H9 (cell line): ENCODE data around the gene RIMBP2. TPM values are rescaled to one million over a fixed set of nuclear protein-coding genes. Genes with fewer than 3 reads are reported as not detected.

Experiments used
- DNase-seq: peaks from one replicate; pipeline ENCODE4 v3.0.0-alpha.2; 2017
- H2AFZ ChIP-seq: one replicate; pipeline ENCODE4 v1.6.1; 2013; ENCODE audit warnings: mild to moderate bottlenecking, low read length, control low read depth, moderate library complexity
- H2AK5ac ChIP-seq: 2 replicates; pipeline ENCODE4 v1.6.1; 2013; ENCODE audit warnings: low read length, control low read depth, mixed read lengths; ENCODE audit not compliant: insufficient read length
- H2BK120ac ChIP-seq: one replicate; pipeline ENCODE4 v1.6.1; 2013; ENCODE audit warnings: low read depth, mild to moderate bottlenecking, low read length, control low read depth, inconsistent platforms; ENCODE audit not compliant: poor library complexity, severe bottlenecking
- H2BK12ac ChIP-seq: 2 replicates; pipeline ENCODE4 v1.6.1; 2013; ENCODE audit warnings: low read length, control low read depth, mixed read lengths, low read depth; ENCODE audit not compliant: insufficient read length
- H2BK15ac ChIP-seq: 2 replicates; pipeline ENCODE4 v1.6.1; 2013; ENCODE audit warnings: low read depth, low read length, control low read depth
- H2BK20ac ChIP-seq: one replicate; pipeline ENCODE4 v1.6.1; 2013; ENCODE audit warnings: low read depth, mild to moderate bottlenecking, low read length, control low read depth, inconsistent platforms; ENCODE audit not compliant: poor library complexity, severe bottlenecking
- H2BK5ac ChIP-seq: 2 replicates; pipeline ENCODE4 v1.6.1; 2013; ENCODE audit warnings: low read length, control low read depth, mixed read lengths; ENCODE audit not compliant: insufficient read length
- H3K14ac ChIP-seq: 2 replicates; pipeline ENCODE4 v1.6.1; 2013; ENCODE audit warnings: low read length, control low read depth; ENCODE audit not compliant: insufficient read depth
- H3K18ac ChIP-seq: 2 replicates; pipeline ENCODE4 v1.6.1; 2013; ENCODE audit warnings: low read depth, mild to moderate bottlenecking, mixed read lengths, low read length, control low read depth; ENCODE audit not compliant: insufficient read length
- H3K23ac ChIP-seq: 2 replicates; pipeline ENCODE4 v1.6.1; 2013; ENCODE audit warnings: low read length, control low read depth, mixed read lengths, low read depth; ENCODE audit not compliant: insufficient read length
- H3K23me2 ChIP-seq: 2 replicates; pipeline ENCODE4 v1.6.1; 2013; ENCODE audit warnings: low read depth, mild to moderate bottlenecking, mixed read lengths, low read length, control low read depth; ENCODE audit not compliant: insufficient read length, poor library complexity, severe bottlenecking
- H3K27ac ChIP-seq: 2 replicates; pipeline ENCODE4 v1.5.1; 2013; ENCODE audit warnings: low read length, control low read depth, mixed read lengths, low read depth; ENCODE audit not compliant: insufficient read length
- H3K27me3 ChIP-seq: 2 replicates; pipeline ENCODE4 v1.6.1; 2013; ENCODE audit warnings: low read length, control low read depth, inconsistent platforms; ENCODE audit not compliant: insufficient read depth
- H3K4ac ChIP-seq: 2 replicates; pipeline ENCODE4 v1.6.1; 2013; ENCODE audit warnings: low read depth, mild to moderate bottlenecking, control low read depth, inconsistent platforms, low read length, moderate library complexity
- H3K4me1 ChIP-seq: 2 replicates; pipeline ENCODE4 v1.6.1; 2013; ENCODE audit warnings: low read length, control low read depth, inconsistent platforms; ENCODE audit not compliant: insufficient read depth
- H3K4me2 ChIP-seq: 2 replicates; pipeline ENCODE4 v1.6.1; 2013; ENCODE audit warnings: low read length, control low read depth, mixed read lengths; ENCODE audit not compliant: insufficient read length, insufficient read depth
- H3K56ac ChIP-seq: 2 replicates; pipeline ENCODE4 v1.6.1; 2013; ENCODE audit warnings: low read depth, mild to moderate bottlenecking, mixed read lengths, low read length, control low read depth; ENCODE audit not compliant: insufficient read length
- H3K79me1 ChIP-seq: 2 replicates; pipeline ENCODE4 v1.6.1; 2013; ENCODE audit warnings: low read depth, mild to moderate bottlenecking, moderate library complexity, low read length, control low read depth, inconsistent platforms; ENCODE audit not compliant: insufficient read depth, poor library complexity, severe bottlenecking
- H3K79me2 ChIP-seq: 2 replicates; pipeline ENCODE4 v1.6.1; 2013; ENCODE audit warnings: low read length, control low read depth, inconsistent platforms; ENCODE audit not compliant: insufficient read depth
- H3K9ac ChIP-seq: 2 replicates; pipeline ENCODE4 v1.6.1; 2013; ENCODE audit warnings: low read length, control low read depth, mixed read lengths; ENCODE audit not compliant: insufficient read length; ENCODE audit errors: extremely low read depth
- H3K9me3 ChIP-seq: one replicate; pipeline ENCODE4 v1.6.1; 2013; ENCODE audit warnings: low read depth, low read length, inconsistent platforms; ENCODE audit not compliant: control insufficient read depth
- H3T11ph ChIP-seq: one replicate; pipeline ENCODE4 v1.6.1; 2013; ENCODE audit warnings: mild to moderate bottlenecking, low read length, control low read depth, inconsistent platforms
- H4K20me1 ChIP-seq: one replicate; pipeline ENCODE4 v1.6.1; 2013; ENCODE audit not compliant: control insufficient read depth, insufficient read length, insufficient read depth
- H4K5ac ChIP-seq: 2 replicates; pipeline ENCODE4 v1.6.1; 2013; ENCODE audit warnings: low read depth, mild to moderate bottlenecking, mixed read lengths, low read length, control low read depth; ENCODE audit not compliant: insufficient read length
- H4K8ac ChIP-seq: replicated peaks from 2 replicates; pipeline ENCODE4 v1.6.1; 2013; ENCODE audit warnings: low read length, control low read depth, mixed read lengths, low read depth; ENCODE audit not compliant: insufficient read length
- H4K91ac ChIP-seq: 2 replicates; pipeline ENCODE4 v1.6.1; 2013; ENCODE audit warnings: low read depth, mild to moderate bottlenecking, moderate library complexity, mixed read lengths, low read length, control low read depth; ENCODE audit not compliant: insufficient read length
- H3K27ac Mint-ChIP-seq, 3 experiments: 2 replicates in 2 of 3; 3 replicates in 1 of 3; pipeline ENCODE4 v1.8.0; 2020 to 2021; ENCODE audit warnings: mixed read lengths in 3 of 3, mild to moderate bottlenecking in 1 of 3, moderate library complexity in 1 of 3
- H3K27me3 Mint-ChIP-seq: 2 replicates; pipeline ENCODE4 v1.8.0; 2021; ENCODE audit warnings: low read depth, mild to moderate bottlenecking, moderate library complexity, mixed read lengths
- H3K36me3 Mint-ChIP-seq, 3 experiments: 2 replicates in 2 of 3; 3 replicates in 1 of 3; pipeline ENCODE4 v1.8.0; 2020 to 2021; ENCODE audit warnings: low read depth in 3 of 3, mixed read lengths in 3 of 3; ENCODE audit not compliant: insufficient read depth in 1 of 3
- H3K4me1 Mint-ChIP-seq, 2 experiments: 2 replicates each; pipeline ENCODE4 v1.8.0; 2020; ENCODE audit warnings: mixed read lengths in 2 of 2
- H3K4me3 Mint-ChIP-seq, 2 experiments: 2 replicates in 1 of 2; 3 replicates in 1 of 2; pipeline ENCODE4 v1.8.0; 2020 to 2021; ENCODE audit warnings: mild to moderate bottlenecking in 2 of 2, mixed read lengths in 2 of 2, moderate library complexity in 1 of 2
- H3K9me3 Mint-ChIP-seq, 2 experiments: 2 replicates in 1 of 2; 3 replicates in 1 of 2; pipeline ENCODE4 v1.8.0; 2020; ENCODE audit warnings: mild to moderate bottlenecking in 2 of 2, mixed read lengths in 2 of 2, moderate library complexity in 1 of 2
- WGBS: extraction: QIAGEN DNeasy Blood & Tissue Kit; methylation state at CpG from one replicate; pipeline ENCODE4 v1.1.7; 2013; ENCODE audit warnings: missing lambda C conversion rate, low lambda C conversion rate, mixed read lengths; ENCODE audit not compliant: insufficient read length; ENCODE audit errors: extremely low coverage; 5-methylcytosine and 5-hydroxymethylcytosine counted together
- total RNA-seq: library from RNA; stranded (reverse); gene quantifications from 2 replicates; pipeline ENCODE4 v1.2.1, GENCODE V29; 2021
- TF ChIP-seq, protein P1 (sequence below): fragments of 200-600 bp; sonication (generic); conservative IDR thresholded peaks from 3 replicates; pipeline ENCODE4 v1.8.0; 2021; ENCODE audit warnings: antibody characterized with exemption, mild to moderate bottlenecking

Gene RIMBP2
- total RNA-seq, 1 experiment from 2014 or later = 0.70 TPM

- Histone ChIP-seq H3K18ac (no peak overlapping the region), H3K27me3 (no peaks in the 10 kb centered on the region), H3K27ac (no peak overlapping the region), H4K8ac (no peak overlapping the region), H3K9ac (no peak overlapping the region), H2BK120ac (no peak overlapping the region), H3K79me1 (no peaks in the 10 kb centered on the region), H2AFZ (no peak overlapping the region), H4K5ac (no peak overlapping the region), H3K9me3 (no peaks in the 10 kb centered on the region), H4K91ac (no peak overlapping the region), H3K23me2 (no peaks in the 10 kb centered on the region), H2AK5ac (no peak overlapping the region), H3K4me1 (no peaks in the 10 kb centered on the region; the same call in 1 of the 2 replicates), H2BK15ac (no peak overlapping the region), H3K4me2 (no peak overlapping the region), H3K14ac (no peak overlapping the region), H3T11ph (no peak overlapping the region), H3K4ac (no peak overlapping the region), H3K79me2 (no peaks in the 10 kb centered on the region), H2BK12ac (no peak overlapping the region), H4K20me1 (no peaks in the 10 kb centered on the region), H2BK5ac (no peak overlapping the region), H3K23ac (no peak overlapping the region), H3K56ac (no peak overlapping the region), H2BK20ac (no peak overlapping the region)
- TF ChIP-seq, protein P1, sequence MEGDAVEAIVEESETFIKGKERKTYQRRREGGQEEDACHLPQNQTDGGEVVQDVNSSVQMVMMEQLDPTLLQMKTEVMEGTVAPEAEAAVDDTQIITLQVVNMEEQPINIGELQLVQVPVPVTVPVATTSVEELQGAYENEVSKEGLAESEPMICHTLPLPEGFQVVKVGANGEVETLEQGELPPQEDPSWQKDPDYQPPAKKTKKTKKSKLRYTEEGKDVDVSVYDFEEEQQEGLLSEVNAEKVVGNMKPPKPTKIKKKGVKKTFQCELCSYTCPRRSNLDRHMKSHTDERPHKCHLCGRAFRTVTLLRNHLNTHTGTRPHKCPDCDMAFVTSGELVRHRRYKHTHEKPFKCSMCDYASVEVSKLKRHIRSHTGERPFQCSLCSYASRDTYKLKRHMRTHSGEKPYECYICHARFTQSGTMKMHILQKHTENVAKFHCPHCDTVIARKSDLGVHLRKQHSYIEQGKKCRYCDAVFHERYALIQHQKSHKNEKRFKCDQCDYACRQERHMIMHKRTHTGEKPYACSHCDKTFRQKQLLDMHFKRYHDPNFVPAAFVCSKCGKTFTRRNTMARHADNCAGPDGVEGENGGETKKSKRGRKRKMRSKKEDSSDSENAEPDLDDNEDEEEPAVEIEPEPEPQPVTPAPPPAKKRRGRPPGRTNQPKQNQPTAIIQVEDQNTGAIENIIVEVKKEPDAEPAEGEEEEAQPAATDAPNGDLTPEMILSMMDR = no peak
- Mint-ChIP-seq H3K4me1 (peaks cover 13 to 21% of the 10 kb centered on the region in 2 experiments), H3K27ac (no peak overlapping the region; a peak in 1 of 7 replicates), H3K9me3 (no peaks in the 10 kb centered on the region), H3K27me3 (peaks cover 17% of the 10 kb centered on the region), H3K4me3 (no peak overlapping the region), H3K36me3 (no peaks in the 10 kb centered on the region)
- no peak for DNase-seq
- WGBS = no CpG with 5 or more reads among the region's 9 CpGs
These were observed 235.9 kb downstream of the RIMBP2 start for GRCh38 chr12:130480231-130480630.
